ENCODE results near the gene ACSL3.
A peak's percentile ranks its signal among the peaks of the same experiment; 100 is the strongest.

The ACSL3 gene

DNA sequence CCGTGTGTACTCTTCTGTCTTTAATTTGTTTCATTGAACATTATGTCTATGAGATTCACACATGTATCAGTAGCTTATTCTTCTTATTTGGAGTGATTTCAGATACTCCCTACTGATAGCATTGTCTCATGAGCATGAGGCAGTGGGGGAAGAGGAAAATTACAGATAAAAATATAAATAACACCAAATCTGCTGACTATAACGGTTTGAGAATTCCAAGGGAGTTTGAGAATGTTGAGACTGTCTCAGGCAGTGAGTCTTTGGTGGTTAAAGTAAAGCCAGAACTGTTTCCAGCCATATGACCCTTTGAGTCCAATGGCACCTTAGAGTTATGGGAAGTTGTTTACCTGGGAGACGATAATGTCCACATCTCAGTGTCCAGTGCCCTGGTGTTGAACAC, 118.6 kb downstream of the ACSL3 start:
- Histone ChIP-seq H3K9me2 (ENCODE audit: low read depth, low read length) (no peaks in the 10 kb centered on the region), H3K4me3 (ENCODE audit: low read depth, low read length, poor library complexity, severe bottlenecking) (no peak overlapping the region), H3K36me3 (ENCODE audit: insufficient read depth, low read length) (no peaks in the 10 kb centered on the region)

DNA sequence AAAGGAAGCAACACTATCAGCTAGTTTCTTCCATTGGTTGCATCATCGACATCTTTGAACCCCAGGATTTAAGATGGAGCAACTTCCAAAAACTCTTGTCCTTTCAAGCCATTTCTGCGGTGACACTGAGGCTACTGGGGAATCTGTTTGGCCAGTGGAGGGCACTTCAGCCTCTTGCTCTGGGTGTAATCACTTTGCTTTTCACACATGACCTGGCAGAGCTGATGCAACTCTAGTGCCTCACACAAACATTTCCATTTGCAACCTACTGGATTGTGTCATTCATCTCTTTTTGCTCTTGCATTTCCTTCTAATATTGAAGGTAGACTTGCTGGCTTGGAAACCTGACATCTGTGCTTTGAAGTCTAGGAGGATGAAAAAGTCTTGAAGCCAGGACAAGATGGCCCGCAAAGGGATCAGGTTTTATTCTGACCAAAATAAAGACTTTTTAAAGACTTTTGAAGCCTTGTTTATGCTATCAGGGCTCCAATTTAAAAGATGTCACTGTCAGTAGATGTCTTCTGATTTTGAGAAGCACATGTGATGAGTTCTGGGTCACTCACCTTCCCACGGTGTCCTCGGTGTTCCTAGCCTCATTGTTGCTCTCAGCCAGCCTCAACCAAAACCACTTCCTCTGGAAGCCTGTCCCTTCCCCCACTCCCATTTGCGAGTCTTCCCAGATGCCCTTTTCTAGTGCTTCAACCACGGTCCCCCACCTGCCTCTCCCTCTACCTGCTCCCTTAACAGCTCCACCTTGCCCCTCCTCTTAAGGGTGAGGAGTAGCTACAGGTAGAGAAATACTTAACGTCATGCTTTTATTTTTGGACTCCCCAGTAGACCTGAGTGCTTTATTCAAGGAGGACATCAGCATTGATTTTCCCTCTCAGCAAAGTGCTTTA, 121.4 kb downstream of the ACSL3 start:
- H4K20me1 ChIP-seq (ENCODE audit: insufficient read depth, low read length): no peaks in the 10 kb centered on the region
- no peaks in the 10 kb centered on the region; the same call in 1 of the 2 replicates for H3K27me3 ChIP-seq (ENCODE audit: insufficient read depth, low read length)
- no peaks in the 10 kb centered on the region; the same call in 1 of the 2 replicates for H3K36me3 ChIP-seq (ENCODE audit: insufficient read depth, low read length)
- H3F3A ChIP-seq (ENCODE audit: insufficient read depth, low read length): no peaks in the 10 kb centered on the region
- H3K9ac ChIP-seq (ENCODE audit: low read length): no peak overlapping the region
- no peaks in the 10 kb centered on the region for H3K79me2 ChIP-seq (ENCODE audit: insufficient read depth, low read length)
- no peaks in the 10 kb centered on the region for H3K9me3 ChIP-seq (ENCODE audit: low read length)
- H3K4me3 ChIP-seq (ENCODE audit: low read depth, low read length, poor library complexity, severe bottlenecking): no peak overlapping the region
- H3K9me2 ChIP-seq (ENCODE audit: low read depth, low read length): no peaks in the 10 kb centered on the region
- no peak overlapping the region for H3K4me2 ChIP-seq (ENCODE audit: low read length)
- peaks cover 4% of the 10 kb centered on the region for H3K4me1 ChIP-seq (ENCODE audit: insufficient read depth, low read length, severe bottlenecking)
- no peak overlapping the region for H2AFZ ChIP-seq (ENCODE audit: low read length)
- H3K27ac ChIP-seq (ENCODE audit: low read depth, low read length, poor library complexity, severe bottlenecking): no peak overlapping the region
- TF ChIP-seq, protein P1, sequence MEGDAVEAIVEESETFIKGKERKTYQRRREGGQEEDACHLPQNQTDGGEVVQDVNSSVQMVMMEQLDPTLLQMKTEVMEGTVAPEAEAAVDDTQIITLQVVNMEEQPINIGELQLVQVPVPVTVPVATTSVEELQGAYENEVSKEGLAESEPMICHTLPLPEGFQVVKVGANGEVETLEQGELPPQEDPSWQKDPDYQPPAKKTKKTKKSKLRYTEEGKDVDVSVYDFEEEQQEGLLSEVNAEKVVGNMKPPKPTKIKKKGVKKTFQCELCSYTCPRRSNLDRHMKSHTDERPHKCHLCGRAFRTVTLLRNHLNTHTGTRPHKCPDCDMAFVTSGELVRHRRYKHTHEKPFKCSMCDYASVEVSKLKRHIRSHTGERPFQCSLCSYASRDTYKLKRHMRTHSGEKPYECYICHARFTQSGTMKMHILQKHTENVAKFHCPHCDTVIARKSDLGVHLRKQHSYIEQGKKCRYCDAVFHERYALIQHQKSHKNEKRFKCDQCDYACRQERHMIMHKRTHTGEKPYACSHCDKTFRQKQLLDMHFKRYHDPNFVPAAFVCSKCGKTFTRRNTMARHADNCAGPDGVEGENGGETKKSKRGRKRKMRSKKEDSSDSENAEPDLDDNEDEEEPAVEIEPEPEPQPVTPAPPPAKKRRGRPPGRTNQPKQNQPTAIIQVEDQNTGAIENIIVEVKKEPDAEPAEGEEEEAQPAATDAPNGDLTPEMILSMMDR (IDR thresholded peaks at IDR 0.05; ENCODE audit: low read length): peak; percentile 31; the same call in 1 of the 2 replicates
- TF ChIP-seq EZH2 (IDR thresholded peaks at IDR 0.05; ENCODE audit: borderline replicate concordance, low read length): no peak

More for the DNA sequence above, 118.6 kb downstream of the ACSL3 start:
- Histone ChIP-seq H3K27me3 (ENCODE audit: insufficient read depth, low read length) (no peaks in the 10 kb centered on the region), H3K79me2 (ENCODE audit: insufficient read depth, low read length) (no peaks in the 10 kb centered on the region), H3K9ac (ENCODE audit: low read length) (no peak overlapping the region), H2AFZ (ENCODE audit: low read length) (no peak overlapping the region), H3K4me1 (ENCODE audit: insufficient read depth, low read length, severe bottlenecking) (peaks cover 4% of the 10 kb centered on the region), H3K4me2 (ENCODE audit: low read length) (no peak overlapping the region), H4K20me1 (ENCODE audit: insufficient read depth, low read length) (no peaks in the 10 kb centered on the region), H3K9me3 (ENCODE audit: low read length) (no peaks in the 10 kb centered on the region), H3F3A (ENCODE audit: insufficient read depth, low read length) (no peaks in the 10 kb centered on the region), H3K27ac (ENCODE audit: low read depth, low read length, poor library complexity, severe bottlenecking) (no peak overlapping the region)
- TF ChIP-seq EZH2 (IDR thresholded peaks at IDR 0.05; ENCODE audit: borderline replicate concordance, low read length): no peak
- TF ChIP-seq, protein P1 (IDR thresholded peaks at IDR 0.05; ENCODE audit: low read length): no peak

DNA sequence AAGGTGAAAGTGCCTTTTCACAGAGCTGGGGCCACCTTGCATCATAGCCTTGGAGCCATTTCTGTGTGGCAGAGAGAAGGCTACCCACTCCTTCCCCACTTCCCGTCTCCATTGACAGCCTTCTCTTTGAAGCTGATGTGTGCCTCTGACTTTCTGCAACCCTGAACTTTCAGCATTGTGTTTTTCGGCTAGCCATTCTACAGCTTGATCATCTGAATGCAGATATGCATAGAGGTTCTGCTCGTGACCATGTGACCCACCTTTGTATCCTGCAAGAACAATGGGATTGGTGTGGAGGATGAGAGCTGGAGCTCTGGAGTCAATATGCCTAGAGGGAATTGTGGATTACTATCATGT, 122.1 kb downstream of the ACSL3 start:
- H3K9ac ChIP-seq (ENCODE audit: low read length): no peak overlapping the region
- H2AFZ ChIP-seq (ENCODE audit: low read length): no peak overlapping the region
- no peaks in the 10 kb centered on the region for H3K9me3 ChIP-seq (ENCODE audit: low read length)
- no peak for TF ChIP-seq EZH2 (IDR thresholded peaks at IDR 0.05; ENCODE audit: borderline replicate concordance, low read length)
- TF ChIP-seq, protein P1 (IDR thresholded peaks at IDR 0.05; ENCODE audit: low read length): no peak
- peaks cover 4% of the 10 kb centered on the region for H3K4me1 ChIP-seq (ENCODE audit: insufficient read depth, low read length, severe bottlenecking)
- no peak overlapping the region for H3K4me2 ChIP-seq (ENCODE audit: low read length)
- no peaks in the 10 kb centered on the region for H3K79me2 ChIP-seq (ENCODE audit: insufficient read depth, low read length)
- H3K9me2 ChIP-seq (ENCODE audit: low read depth, low read length): no peaks in the 10 kb centered on the region
- no peaks in the 10 kb centered on the region; the same call in 1 of the 2 replicates for H3K27me3 ChIP-seq (ENCODE audit: insufficient read depth, low read length)
- no peak overlapping the region for H3K4me3 ChIP-seq (ENCODE audit: low read depth, low read length, poor library complexity, severe bottlenecking)
- H3F3A ChIP-seq (ENCODE audit: insufficient read depth, low read length): no peaks in the 10 kb centered on the region
- no peaks in the 10 kb centered on the region for H4K20me1 ChIP-seq (ENCODE audit: insufficient read depth, low read length)
- H3K27ac ChIP-seq (ENCODE audit: low read depth, low read length, poor library complexity, severe bottlenecking): no peak overlapping the region
- H3K36me3 ChIP-seq (ENCODE audit: insufficient read depth, low read length): no peaks in the 10 kb centered on the region; the same call in 1 of the 2 replicates
